Vagina (tissue), 2 donors: ENCODE results near the gene COMMD8.

Source experiments
- CTCF ChIP-seq, 3 experiments: fragments of 450-650 bp in 2 of 3; fragments of 200-600 bp in 1 of 3; sonication (generic) in 1 of 3; IDR thresholded peaks; one replicate each; pipeline ENCODE4 v1.5.1; 2017 to 2019; ENCODE audit warnings: antibody characterized with exemption in 3 of 3, mild to moderate bottlenecking in 2 of 3, moderate library complexity in 2 of 3
- POLR2A ChIP-seq, 2 donors: fragments of 450-650 bp; IDR thresholded peaks; one replicate each; pipeline ENCODE4 v1.6.1; 2017; ENCODE audit warnings: antibody characterized with exemption in 2 of 2, mild to moderate bottlenecking in 2 of 2, moderate library complexity in 2 of 2

DNA sequence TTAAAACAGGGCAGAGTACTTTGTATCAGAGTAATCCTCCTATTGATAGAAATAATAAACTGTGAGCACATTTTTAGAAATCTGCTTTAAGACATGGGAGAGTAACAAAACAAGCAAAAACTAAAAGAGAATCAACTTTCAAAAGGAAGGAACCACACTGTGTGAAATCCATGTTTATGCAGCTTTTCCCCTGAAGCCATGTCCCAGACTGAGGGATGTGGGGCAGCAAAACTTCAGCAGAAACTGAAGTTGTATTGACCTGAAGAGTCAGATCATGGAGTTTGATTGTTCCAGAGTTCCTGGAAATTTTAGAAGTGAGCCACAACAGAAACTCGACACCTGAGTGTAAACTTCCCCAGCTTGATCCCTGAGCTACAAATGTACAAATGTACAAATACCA is 53.2 kb downstream of the COMMD8 start:
- TF ChIP-seq CTCF (IDR thresholded peaks at IDR 0.05) (no peak), POLR2A (IDR thresholded peaks at IDR 0.05) (no peak)
